Measurements from ENCODE around the gene MIAT. TPM values are rescaled to one million over a fixed set of nuclear protein-coding genes. Genes with fewer than 3 reads are reported as not detected.
"Not testable (repeated sequence)": the region's sequence is repeated elsewhere in the genome, so short reads cannot be mapped to it uniquely, and the experiment has no call there.

The MIAT gene
- total RNA-seq, 4 donors from 2014 or later: 0.42 to 1.5 (median 0.62) TPM

- peaks cover 0 to 51% (median 0%) of the 10 kb centered on the region in 3 donors for H3K36me3 ChIP-seq
- DNase-seq (ENCODE audit: low spot score in 2 of 2): no peak
- H3K9me3 ChIP-seq: peaks cover 0 to 12% (median 0%) of the 10 kb centered on the region in 4 donors
- no peak for TF ChIP-seq CTCF (IDR thresholded peaks at IDR 0.05)
- TF ChIP-seq EP300 (IDR thresholded peaks at IDR 0.05): no peak
- no peak for TF ChIP-seq POLR2A (IDR thresholded peaks at IDR 0.05)
- H3K27me3 ChIP-seq: no peaks in the 10 kb centered on the region
- H3K4me1 ChIP-seq: no peaks in the 10 kb centered on the region
- no peak overlapping the region for H3K4me3 ChIP-seq
- H3K27ac ChIP-seq: no peak overlapping the region
These were observed 43.1 kb downstream of the MIAT start for GRCh38 chr22:26700462-26700861.

- no peak overlapping the region for H3K27ac ChIP-seq
- H3K4me3 ChIP-seq: no peak overlapping the region
- TF ChIP-seq CTCF (IDR thresholded peaks at IDR 0.05): no peak
- TF ChIP-seq POLR2A (IDR thresholded peaks at IDR 0.05): no peak
- no peak for TF ChIP-seq EP300 (IDR thresholded peaks at IDR 0.05)
- peaks cover 0 to 46% (median 0%) of the 10 kb centered on the region in 3 donors for H3K36me3 ChIP-seq
- no peak for DNase-seq (ENCODE audit: low spot score in 2 of 2)
- no peaks in the 10 kb centered on the region for H3K27me3 ChIP-seq
- WGBS, 2 donors: 90 to 97% methylated on average over 4 of the region's 4 CpGs
- no peaks in the 10 kb centered on the region for H3K4me1 ChIP-seq
- peaks cover 0 to 12% (median 0%) of the 10 kb centered on the region in 4 donors for H3K9me3 ChIP-seq
These were observed 43.5 kb downstream of the MIAT start for GRCh38 chr22:26700886-26701285.

- Histone ChIP-seq H3K36me3 (peaks cover 0 to 42% (median 0%) of the 10 kb centered on the region in 3 donors), H3K9me3 (peaks cover 0 to 12% (median 0%) of the 10 kb centered on the region in 4 donors), H3K27me3 (no peaks in the 10 kb centered on the region), H3K4me3 (no peak overlapping the region), H3K4me1 (no peaks in the 10 kb centered on the region), H3K27ac (no peak overlapping the region)
- WGBS, 2 donors: 72 to 83% methylated on average over 1 of the region's 1 CpG
- no peak for TF ChIP-seq EP300 (IDR thresholded peaks at IDR 0.05)
- TF ChIP-seq POLR2A (IDR thresholded peaks at IDR 0.05): no peak
- no peak for TF ChIP-seq CTCF (IDR thresholded peaks at IDR 0.05)
- no peak for DNase-seq (ENCODE audit: low spot score in 2 of 2)
These were observed 43.9 kb downstream of the MIAT start for GRCh38 chr22:26701323-26701722.

- no peak overlapping the region for H3K27ac ChIP-seq
- 92 to 95% methylated on average over 6 of the region's 6 CpGs for WGBS, 2 donors
- DNase-seq (ENCODE audit: low spot score in 2 of 2): no peak
These were observed 45.8 kb downstream of the MIAT start for GRCh38 chr22:26702906-26703830.

GRCh38 chr22:26705379-26705778, 48.0 kb downstream of the MIAT start:
- not testable (repeated sequence) for H3K27ac ChIP-seq; H3K27me3 ChIP-seq; H3K4me3 ChIP-seq; H3K4me1 ChIP-seq; DNase-seq (ENCODE audit: low spot score in 2 of 2)
- Histone ChIP-seq H3K36me3 (peaks cover 0 to 20% (median 0%) of the 10 kb centered on the region in 3 donors), H3K9me3 (peaks cover 0 to 12% (median 2%) of the 10 kb centered on the region in 4 donors)
- 79 to 83% methylated on average over 4 of the region's 4 CpGs for WGBS, 2 donors

More at GRCh38 chr22:26702906-26703830, 45.8 kb downstream of the MIAT start:
- Histone ChIP-seq H3K36me3 (peaks cover 0 to 42% (median 0%) of the 10 kb centered on the region in 3 donors), H3K4me1 (no peaks in the 10 kb centered on the region), H3K9me3 (peaks cover 0 to 22% (median 2%) of the 10 kb centered on the region in 4 donors), H3K4me3 (no peak overlapping the region), H3K27me3 (no peaks in the 10 kb centered on the region)
- no peak for TF ChIP-seq EP300 (IDR thresholded peaks at IDR 0.05)
- no peak for TF ChIP-seq POLR2A (IDR thresholded peaks at IDR 0.05)
- no peak for TF ChIP-seq CTCF (IDR thresholded peaks at IDR 0.05)

Measured in tibial nerve (tissue), 4 donors.